Myocyte (in vitro differentiated cells): ENCODE results near the gene MACROD2. TPM values are rescaled to one million over a fixed set of nuclear protein-coding genes. Genes with fewer than 3 reads are reported as not detected.

ENCODE experiments used
- DNase-seq: peaks from one replicate; pipeline ENCODE4 v3.0.0-alpha.2; 2012; ENCODE audit warnings: low read depth
- total RNA-seq: library from RNA; depleted of rRNA; stranded (reverse); fragments of >200 nt; gene quantifications from 2 replicates; pipeline ENCODE4 v1.2.3, GENCODE V29; 2014

MACROD2 gene
- total RNA-seq, 1 donor from 2014 or later, result 5.3 TPM

- peak; percentile 41 for DNase-seq
These were observed 2067.6 kb downstream of the MACROD2 start for GRCh38 chr20:16062661-16063581.

- no peak for DNase-seq
These were observed 2068.6 kb downstream of the MACROD2 start for GRCh38 chr20:16063881-16064280.

GRCh38 chr20:16064989-16065707 lies 2069.8 kb downstream of the MACROD2 start:
- DNase-seq, result peak; percentile 86

GRCh38 chr20:16066571-16066970 lies 2071.3 kb downstream of the MACROD2 start:
- DNase-seq, result no peak

GRCh38 chr20:16069389-16070010 lies 2074.2 kb downstream of the MACROD2 start:
- DNase-seq, result peak; percentile 52

GRCh38 chr20:16072220-16072619 lies 2076.9 kb downstream of the MACROD2 start:
- no peak for DNase-seq

GRCh38 chr20:16078172-16078898 lies 2083.0 kb downstream of the MACROD2 start:
- no peak for DNase-seq

- DNase-seq, result no peak
These were observed 2086.1 kb downstream of the MACROD2 start for GRCh38 chr20:16081421-16081820.

- no peak for DNase-seq
These were observed 2086.8 kb downstream of the MACROD2 start for GRCh38 chr20:16082051-16082550.

GRCh38 chr20:16083639-16084280 lies 2088.4 kb downstream of the MACROD2 start:
- no peak for DNase-seq

- DNase-seq, result peak; percentile 32
These were observed 2099.9 kb downstream of the MACROD2 start for GRCh38 chr20:16095226-16095625.

- DNase-seq, result no peak
These were observed 2101.5 kb downstream of the MACROD2 start for GRCh38 chr20:16096756-16097326.

- no peak for DNase-seq
These were observed 2102.5 kb downstream of the MACROD2 start for GRCh38 chr20:16097788-16098187.

- peak; percentile 57 for DNase-seq
These were observed 2103.7 kb downstream of the MACROD2 start for GRCh38 chr20:16098890-16099639.

GRCh38 chr20:16100111-16100510 lies 2104.8 kb downstream of the MACROD2 start:
- no peak for DNase-seq

GRCh38 chr20:16100767-16101166 lies 2105.5 kb downstream of the MACROD2 start:
- no peak for DNase-seq
